ENCODE measurements around the gene PITPNM1.

The PITPNM1 gene

DNA sequence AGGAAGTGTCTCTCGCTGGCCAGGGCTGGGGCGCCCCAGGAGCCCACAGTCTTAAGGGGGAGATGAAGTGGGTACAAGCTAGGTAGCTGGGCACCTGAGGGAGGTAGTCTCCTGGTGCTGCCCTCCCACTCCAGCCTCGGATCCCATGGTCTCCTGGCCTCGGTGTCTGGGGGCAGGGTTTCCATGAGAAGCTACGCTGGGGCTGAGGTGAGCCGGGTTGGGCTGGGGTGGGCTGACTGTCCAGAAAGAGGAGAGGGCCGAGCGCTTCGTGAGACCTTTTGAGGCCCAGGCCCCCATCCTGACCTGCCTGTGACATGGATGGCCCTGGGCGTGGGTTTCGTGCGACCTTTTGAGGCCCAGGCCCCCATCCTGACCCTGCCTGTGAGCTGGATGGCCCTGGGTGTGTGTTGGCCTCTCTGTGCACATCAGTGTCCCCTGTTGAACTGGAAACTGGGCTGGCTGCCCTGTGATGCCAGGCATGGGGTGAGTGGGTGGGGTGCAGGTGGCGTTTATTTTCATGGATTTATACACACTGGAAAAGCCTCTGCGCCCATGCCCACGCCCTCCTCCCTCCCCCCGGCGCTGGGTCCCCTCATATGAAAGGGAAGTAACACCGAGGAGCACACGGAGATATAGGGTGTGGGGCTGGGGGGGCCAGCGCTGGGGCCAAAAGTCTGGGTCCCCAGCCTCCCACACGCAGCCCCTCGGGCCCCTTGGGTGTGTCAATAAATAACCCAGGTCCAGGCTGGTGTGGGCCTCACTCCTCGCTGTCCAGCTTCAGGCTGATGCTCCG lies 13.7 kb downstream of the PITPNM1 start:
- ChIA-PET CTCF (interaction anchor here (1.2 to 2.5 kb wide), 3 partner anchors 53 to 92 kb away, joined by 4 to 15 read pairs (median 4); partner anchors contain the start of genes GSTP1 and PPP1CA), POLR2A (interaction anchor here (0.6 kb wide), 3 partner anchors 39 to 83 kb away, joined by 3 to 6 read pairs (median 3); partner anchors contain the start of gene GPR152)
- TF ChIP-seq, protein P1, sequence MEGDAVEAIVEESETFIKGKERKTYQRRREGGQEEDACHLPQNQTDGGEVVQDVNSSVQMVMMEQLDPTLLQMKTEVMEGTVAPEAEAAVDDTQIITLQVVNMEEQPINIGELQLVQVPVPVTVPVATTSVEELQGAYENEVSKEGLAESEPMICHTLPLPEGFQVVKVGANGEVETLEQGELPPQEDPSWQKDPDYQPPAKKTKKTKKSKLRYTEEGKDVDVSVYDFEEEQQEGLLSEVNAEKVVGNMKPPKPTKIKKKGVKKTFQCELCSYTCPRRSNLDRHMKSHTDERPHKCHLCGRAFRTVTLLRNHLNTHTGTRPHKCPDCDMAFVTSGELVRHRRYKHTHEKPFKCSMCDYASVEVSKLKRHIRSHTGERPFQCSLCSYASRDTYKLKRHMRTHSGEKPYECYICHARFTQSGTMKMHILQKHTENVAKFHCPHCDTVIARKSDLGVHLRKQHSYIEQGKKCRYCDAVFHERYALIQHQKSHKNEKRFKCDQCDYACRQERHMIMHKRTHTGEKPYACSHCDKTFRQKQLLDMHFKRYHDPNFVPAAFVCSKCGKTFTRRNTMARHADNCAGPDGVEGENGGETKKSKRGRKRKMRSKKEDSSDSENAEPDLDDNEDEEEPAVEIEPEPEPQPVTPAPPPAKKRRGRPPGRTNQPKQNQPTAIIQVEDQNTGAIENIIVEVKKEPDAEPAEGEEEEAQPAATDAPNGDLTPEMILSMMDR (IDR thresholded peaks at IDR 0.05; ENCODE audit: control extremely low read depth, extremely low read depth, low read depth, missing control alignments): no peak
- DNase-seq (ENCODE audit: extremely low spot score): no peak

DNA sequence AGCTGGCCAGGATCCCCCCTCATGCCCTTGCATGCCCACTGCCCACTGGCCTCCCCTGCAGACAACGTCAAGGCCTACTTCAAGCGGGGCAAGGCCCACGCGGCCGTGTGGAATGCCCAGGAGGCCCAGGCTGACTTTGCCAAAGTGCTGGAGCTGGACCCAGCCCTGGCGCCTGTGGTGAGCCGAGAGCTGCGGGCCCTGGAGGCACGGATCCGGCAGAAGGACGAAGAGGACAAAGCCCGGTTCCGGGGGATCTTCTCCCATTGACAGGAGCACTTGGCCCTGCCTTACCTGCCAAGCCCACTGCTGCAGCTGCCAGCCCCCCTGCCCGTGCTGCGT lies 14.5 kb downstream of the PITPNM1 start:
- ChIA-PET POLR2A (interaction anchor here (0.6 kb wide), 3 partner anchors 38 to 83 kb away, joined by 3 to 6 read pairs (median 3); partner anchors contain the start of gene GPR152), CTCF (interaction anchor here (1.0 kb wide), 1 partner anchor 22 kb away, joined by 3 read pairs; no protein-coding TSS in a partner anchor)
- TF ChIP-seq, protein P1 (IDR thresholded peaks at IDR 0.05; ENCODE audit: control extremely low read depth, extremely low read depth, low read depth, missing control alignments): no peak
- no peak for DNase-seq (ENCODE audit: extremely low spot score)

DNA sequence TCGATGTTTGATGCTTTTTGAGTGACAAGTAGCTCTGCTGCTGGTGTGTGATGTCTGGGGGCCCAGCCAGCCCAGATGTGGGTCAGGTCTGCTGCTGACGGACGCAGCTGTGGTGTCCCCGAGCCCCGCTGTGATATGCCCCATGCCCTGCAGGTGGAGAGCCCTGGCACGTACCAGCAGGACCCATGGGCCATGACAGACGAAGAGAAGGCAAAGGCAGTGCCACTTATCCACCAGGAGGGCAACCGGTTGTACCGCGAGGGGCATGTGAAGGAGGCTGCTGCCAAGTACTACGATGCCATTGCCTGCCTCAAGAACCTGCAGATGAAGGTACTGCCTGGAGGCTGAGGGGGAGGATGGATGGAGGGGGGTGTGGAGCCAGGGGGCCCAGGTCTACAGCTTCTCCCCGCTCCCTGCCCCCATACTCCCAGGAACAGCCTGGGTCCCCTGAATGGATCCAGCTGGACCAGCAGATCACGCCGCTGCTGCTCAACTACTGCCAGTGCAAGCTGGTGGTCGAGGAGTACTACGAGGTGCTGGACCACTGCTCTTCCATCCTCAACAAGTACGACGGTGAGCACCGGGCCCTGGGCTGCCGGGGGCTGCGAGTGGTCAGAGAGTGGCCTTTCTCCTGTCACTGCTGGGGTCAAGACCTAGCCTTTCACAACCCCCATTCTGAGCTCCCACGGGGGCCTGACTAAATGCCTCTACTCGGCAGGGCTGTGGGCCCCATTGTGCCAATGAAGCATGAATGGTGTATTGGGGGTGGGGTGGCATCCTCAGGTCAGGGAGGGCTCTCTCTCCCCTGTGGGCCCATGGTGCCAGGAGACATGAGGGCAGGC lies 15.1 kb downstream of the PITPNM1 start:
- TF ChIP-seq, protein P1 (IDR thresholded peaks at IDR 0.05; ENCODE audit: control extremely low read depth, extremely low read depth, low read depth, missing control alignments): no peak
- no peak for DNase-seq (ENCODE audit: extremely low spot score)
- ChIA-PET CTCF (interaction anchor here (1.0 to 1.3 kb wide), 2 partner anchors 11 to 22 kb away, joined by 3 to 4 read pairs; no protein-coding TSS in a partner anchor), POLR2A (interaction anchor here (0.6 kb wide), 2 partner anchors 37 to 44 kb away, joined by 3 to 6 read pairs; partner anchors contain the start of gene GPR152)

DNA sequence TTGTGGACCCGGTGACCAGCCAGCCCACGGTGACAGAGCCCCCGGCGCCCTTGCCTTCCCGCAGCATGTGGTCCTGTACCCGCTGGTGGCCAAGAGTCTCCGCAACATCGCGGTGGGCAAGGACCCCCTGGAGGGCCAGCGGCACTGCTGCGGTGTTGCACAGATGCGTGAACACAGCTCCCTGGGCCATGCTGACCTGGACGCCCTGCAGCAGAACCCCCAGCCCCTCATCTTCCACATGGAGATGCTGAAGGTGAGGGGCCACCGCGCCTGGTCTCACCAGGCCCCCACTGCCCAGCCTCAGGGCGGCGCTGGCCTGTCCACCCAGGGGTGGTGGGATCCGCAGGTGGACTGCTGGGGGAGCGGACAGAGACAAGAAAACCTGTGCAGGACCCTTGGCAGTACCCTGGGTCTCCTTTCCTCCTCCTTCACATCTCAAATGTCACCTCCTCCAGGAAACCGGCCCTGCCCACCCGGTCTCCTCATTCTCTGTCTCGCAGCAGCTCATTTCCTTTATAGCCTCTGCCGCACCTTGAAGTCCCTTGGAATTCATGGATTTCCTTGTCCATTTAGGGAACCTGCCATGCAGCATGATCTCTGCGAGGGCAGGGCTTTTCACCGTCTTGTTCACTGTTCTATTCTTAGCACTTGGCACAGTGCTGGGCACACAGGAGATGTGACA lies 15.8 kb downstream of the PITPNM1 start:
- POLR2A ChIA-PET: interaction anchor here (0.7 kb wide), 1 partner anchor 8 kb away, joined by 4 read pairs; no protein-coding TSS in a partner anchor
- TF ChIP-seq, protein P1 (IDR thresholded peaks at IDR 0.05; ENCODE audit: control extremely low read depth, extremely low read depth, low read depth, missing control alignments): no peak
- CTCF ChIA-PET: interaction anchor here (1.3 to 3.3 kb wide), 2 partner anchors 12 to 88 kb away, joined by 4 to 13 read pairs; partner anchors contain the start of gene PPP1CA
- no peak for DNase-seq (ENCODE audit: extremely low spot score)

DNA sequence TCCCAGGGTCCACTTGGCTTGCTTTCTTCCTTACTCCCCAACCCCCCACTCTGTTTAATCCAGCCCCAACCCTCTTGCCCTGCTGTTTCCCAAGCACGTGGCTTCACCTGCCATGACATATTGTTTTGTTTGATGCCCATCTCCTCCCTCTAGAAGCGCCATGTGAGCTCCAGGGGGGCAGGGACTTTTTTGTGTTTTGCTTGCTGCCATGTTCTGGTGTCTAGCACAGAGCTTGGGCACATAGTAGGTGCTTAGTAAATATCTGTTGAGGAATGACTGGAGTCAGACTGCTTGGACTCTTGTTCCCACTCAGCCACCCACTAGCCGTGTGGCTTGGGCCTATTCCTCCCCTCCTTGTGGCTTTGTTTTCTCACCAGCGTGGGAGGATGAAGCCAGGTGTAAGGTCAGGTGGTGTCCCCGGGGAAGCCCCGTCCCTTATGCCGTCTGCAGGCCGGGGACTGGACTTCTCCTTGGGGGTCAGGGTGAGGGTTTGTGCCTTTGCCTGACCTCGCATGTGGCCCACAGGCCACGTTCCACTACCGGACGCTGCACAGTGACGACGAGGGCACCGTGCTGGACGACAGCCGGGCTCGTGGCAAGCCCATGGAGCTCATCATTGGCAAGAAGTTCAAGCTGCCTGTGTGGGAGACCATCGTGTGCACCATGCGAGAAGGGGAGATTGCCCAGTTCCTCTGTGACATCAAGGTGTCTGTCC lies 18.5 kb downstream of the PITPNM1 start:
- peak; percentile 81 for DNase-seq (ENCODE audit: extremely low spot score)
- CTCF ChIA-PET: interaction anchor here (0.7 to 3.3 kb wide), 5 partner anchors 10 to 130 kb away, joined by 3 to 13 read pairs (median 5); partner anchors contain the start of genes PPP1CA and TMEM134
- POLR2A ChIA-PET: interaction anchor here (0.7 to 1.5 kb wide), 5 partner anchors 15 to 555 kb away, joined by 3 to 4 read pairs (median 3); no protein-coding TSS in a partner anchor
- TF ChIP-seq, protein P1 (IDR thresholded peaks at IDR 0.05; ENCODE audit: control extremely low read depth, extremely low read depth, low read depth, missing control alignments): no peak

DNA sequence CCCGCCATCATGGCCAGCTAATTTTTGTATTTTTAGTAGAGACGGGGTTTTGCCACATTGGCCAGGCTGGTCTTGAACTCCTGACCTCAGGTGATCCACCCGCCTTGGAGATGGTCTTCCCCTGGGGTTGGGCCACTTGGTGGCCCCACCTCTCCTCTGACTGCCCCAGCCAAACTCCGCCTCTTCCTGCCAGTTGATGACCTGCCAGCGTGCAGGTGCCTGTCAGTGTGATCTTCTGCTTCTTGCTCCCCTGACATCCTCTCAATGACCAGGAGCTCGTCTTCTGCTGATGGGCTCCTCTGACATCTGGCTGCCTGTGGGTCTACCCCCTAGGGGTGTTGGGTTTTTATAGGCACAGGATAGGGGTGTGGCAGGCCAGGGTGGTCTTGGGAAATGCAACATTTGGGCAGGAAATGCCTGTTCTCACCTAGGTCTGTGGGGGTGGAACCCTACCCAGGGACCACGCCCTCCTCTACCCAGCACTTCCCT lies 19.2 kb downstream of the PITPNM1 start:
- ChIA-PET POLR2A (interaction anchor here (1.4 to 1.5 kb wide), 2 partner anchors 49 to 81 kb away, joined by 3 to 4 read pairs; no protein-coding TSS in a partner anchor), CTCF (interaction anchor here (0.8 to 2.5 kb wide), 6 partner anchors 11 to 129 kb away, joined by 3 to 9 read pairs (median 4); partner anchors contain the start of genes PPP1CA and TMEM134)
- DNase-seq (ENCODE audit: extremely low spot score): peak; percentile 72

Measured in GM10248 (cell line).